ENCODE measurements around the gene MPRIP. TPM values are rescaled to one million over a fixed set of nuclear protein-coding genes. Genes with fewer than 3 reads are reported as not detected.
A peak's percentile ranks its signal among the peaks of the same experiment; 100 is the strongest.

Gene MPRIP
- total and polyA plus RNA-seq, 10 donors, result 52.3 to 309 (median 131) TPM

DNA sequence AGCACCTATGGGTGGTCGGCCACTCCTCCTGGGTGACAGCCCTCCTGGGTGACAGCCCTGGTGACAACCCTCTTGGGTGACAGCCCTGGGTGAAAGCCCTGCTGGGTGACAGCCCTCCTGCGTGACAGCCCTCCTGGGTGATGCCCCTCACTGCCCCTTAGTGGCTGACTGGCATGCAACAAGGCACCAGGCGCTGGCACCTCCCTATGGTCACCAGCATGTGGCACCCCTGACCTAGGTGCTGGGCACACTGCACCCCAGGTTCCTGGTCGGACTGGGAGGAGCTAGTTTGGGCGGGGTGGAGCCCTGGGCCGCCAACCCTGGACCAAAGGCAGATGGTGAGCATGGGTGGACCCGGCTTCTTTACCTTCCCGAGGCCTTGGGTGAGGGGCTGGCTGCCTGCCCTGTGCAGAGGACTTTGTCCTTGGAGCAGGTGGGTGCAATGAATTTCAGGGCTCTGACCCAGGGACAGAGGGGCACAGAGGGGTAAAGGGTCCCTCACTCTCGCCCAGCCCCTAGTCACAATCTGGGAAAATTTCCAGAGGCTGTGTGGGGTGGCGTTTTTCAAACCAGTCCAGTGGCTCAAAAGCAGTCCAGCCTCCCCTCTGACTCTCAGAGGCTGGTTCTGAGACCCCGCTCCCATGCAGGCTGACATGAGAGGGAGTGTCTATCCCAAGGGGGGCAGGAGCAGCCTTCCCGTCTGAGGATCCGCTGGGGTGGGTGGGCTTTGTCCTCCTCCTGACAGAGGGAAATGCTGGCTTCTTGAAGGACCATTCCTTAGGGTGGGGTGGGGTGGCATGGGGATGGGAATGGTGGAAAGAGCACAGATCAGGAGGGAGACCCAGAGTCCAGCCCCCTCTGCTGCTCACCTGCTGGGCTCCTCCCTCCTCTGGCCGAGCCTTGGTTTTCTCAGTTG lies 44.5 kb upstream of the MPRIP start:
- H3K27ac ChIP-seq, result no peak overlapping the region
- TF ChIP-seq, protein P1, sequence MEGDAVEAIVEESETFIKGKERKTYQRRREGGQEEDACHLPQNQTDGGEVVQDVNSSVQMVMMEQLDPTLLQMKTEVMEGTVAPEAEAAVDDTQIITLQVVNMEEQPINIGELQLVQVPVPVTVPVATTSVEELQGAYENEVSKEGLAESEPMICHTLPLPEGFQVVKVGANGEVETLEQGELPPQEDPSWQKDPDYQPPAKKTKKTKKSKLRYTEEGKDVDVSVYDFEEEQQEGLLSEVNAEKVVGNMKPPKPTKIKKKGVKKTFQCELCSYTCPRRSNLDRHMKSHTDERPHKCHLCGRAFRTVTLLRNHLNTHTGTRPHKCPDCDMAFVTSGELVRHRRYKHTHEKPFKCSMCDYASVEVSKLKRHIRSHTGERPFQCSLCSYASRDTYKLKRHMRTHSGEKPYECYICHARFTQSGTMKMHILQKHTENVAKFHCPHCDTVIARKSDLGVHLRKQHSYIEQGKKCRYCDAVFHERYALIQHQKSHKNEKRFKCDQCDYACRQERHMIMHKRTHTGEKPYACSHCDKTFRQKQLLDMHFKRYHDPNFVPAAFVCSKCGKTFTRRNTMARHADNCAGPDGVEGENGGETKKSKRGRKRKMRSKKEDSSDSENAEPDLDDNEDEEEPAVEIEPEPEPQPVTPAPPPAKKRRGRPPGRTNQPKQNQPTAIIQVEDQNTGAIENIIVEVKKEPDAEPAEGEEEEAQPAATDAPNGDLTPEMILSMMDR (IDR thresholded peaks at IDR 0.05 in 8 of 11, conservative IDR thresholded peaks at IDR 0.05 in 3 of 11), result no peak
- TF ChIP-seq POLR2AphosphoS5 (IDR thresholded peaks at IDR 0.05), result no peak
- TF ChIP-seq POLR2A (IDR thresholded peaks at IDR 0.05), result no peak
- peak; percentile 68 for DNase-seq
- H3K9me3 ChIP-seq, result no peaks in the 10 kb centered on the region
- 85 to 96% (median 88%) methylated on average over 9 to 14 of the region's 14 CpGs for WGBS, 5 donors
- no peak overlapping the region for H3K4me3 ChIP-seq
- intact Hi-C loops (cut with DNase I; ENCODE audit: low total_unique reads), result loop anchor here (10.0 kb wide), 1 partner anchor 353 kb away; no protein-coding TSS in a partner anchor
- no peaks in the 10 kb centered on the region for H3K27me3 ChIP-seq (replicated peaks in 1 of 7)
- H3K36me3 ChIP-seq, result no peaks in the 10 kb centered on the region
- peaks cover 0 to 18% (median 9%) of the 10 kb centered on the region in 6 donors for H3K4me1 ChIP-seq

DNA sequence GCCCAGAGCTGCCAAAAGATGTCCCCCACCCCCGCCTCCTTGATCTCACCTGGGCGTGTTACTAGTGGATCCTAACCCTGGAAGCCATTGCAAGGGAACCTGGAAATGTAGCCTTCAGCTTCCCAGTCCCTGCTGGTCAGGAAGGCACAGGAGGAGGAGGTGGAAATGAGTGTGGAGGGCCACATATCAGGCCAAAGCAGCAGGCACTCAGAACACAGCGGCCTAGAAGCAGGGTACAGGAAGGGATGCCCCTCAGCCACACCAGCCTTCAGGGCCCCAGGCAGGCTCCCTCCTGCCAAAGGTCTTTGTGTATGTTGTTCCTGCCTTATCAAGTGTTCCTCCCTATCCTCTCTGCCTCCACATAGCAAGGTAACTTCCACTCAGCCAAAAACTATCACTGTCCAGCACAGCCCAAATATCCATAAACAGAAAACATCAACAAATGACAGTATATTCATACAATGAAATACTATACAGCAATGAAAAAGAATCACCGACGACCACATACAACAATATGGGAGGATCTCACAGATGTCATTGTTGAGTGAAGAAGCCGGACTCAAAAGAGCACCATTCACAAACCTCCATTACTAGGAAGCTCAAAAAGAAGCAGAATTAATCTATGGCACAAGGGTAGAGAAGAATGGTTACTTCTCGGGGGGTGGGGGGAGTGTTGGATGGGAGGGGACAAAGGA lies 42.2 kb upstream of the MPRIP start:
- H3K27ac ChIP-seq, result no peak overlapping the region
- no peaks in the 10 kb centered on the region for H3K9me3 ChIP-seq
- TF ChIP-seq, protein P1 (IDR thresholded peaks at IDR 0.05 in 8 of 11, conservative IDR thresholded peaks at IDR 0.05 in 3 of 11), result no peak
- TF ChIP-seq POLR2AphosphoS5 (IDR thresholded peaks at IDR 0.05), result no peak
- no peak for TF ChIP-seq POLR2A (IDR thresholded peaks at IDR 0.05)
- peaks cover 0 to 18% (median 9%) of the 10 kb centered on the region in 6 donors for H3K4me1 ChIP-seq
- H3K4me3 ChIP-seq, result no peak overlapping the region
- H3K27me3 ChIP-seq (replicated peaks in 1 of 7), result no peaks in the 10 kb centered on the region
- DNase-seq, result no peak
- WGBS, 5 donors, result 83 to 93% (median 90%) methylated on average over 7 of the region's 7 CpGs
- intact Hi-C loops (cut with DNase I; ENCODE audit: low total_unique reads), result loop anchor here (5.0 to 10.0 kb wide), 3 partner anchors 155 to 355 kb away; no protein-coding TSS in a partner anchor
- no peaks in the 10 kb centered on the region for H3K36me3 ChIP-seq

DNA sequence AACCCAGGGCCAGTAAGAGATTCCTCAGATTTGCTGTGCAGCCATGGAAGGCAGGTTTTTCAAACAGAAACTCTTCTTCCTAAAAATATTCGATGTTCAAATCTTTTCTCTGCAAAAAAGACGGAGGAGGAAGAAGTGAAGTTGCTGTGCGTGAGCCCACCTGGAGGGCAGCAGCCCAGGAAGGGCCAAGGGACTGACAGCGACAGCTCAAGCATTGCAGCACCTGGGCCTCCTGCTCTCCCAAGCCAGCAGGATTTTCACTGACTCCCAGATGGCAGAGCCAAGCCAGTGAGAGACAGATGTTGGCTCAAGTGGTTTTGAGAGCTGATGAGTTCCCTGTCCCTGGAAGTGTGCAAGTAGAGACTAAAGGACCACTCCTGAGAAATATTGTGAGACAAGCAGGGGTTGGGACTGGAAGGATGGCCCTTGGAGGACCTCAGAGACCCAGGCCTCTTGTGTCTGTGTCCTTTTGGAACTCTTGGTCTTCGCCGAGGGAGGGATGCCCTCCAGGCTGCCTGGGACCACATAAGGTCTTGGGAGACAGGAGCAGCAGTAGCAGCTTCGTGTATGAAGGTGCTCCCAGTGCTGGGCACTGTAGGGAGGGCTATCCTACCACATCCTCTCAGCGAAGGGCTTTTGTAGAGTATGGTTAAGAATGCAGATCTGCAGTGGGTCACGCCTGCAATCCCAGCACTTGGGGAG lies 41.0 kb upstream of the MPRIP start:
- peaks cover 0 to 18% (median 9%) of the 10 kb centered on the region in 6 donors for H3K4me1 ChIP-seq
- no peaks in the 10 kb centered on the region for H3K27me3 ChIP-seq (replicated peaks in 1 of 7)
- WGBS, 5 donors, result 76 to 83% (median 81%) methylated on average over 9 of the region's 9 CpGs
- intact Hi-C loops (cut with DNase I; ENCODE audit: low total_unique reads), result loop anchor here (5.0 to 10.0 kb wide), 2 partner anchors 154 to 311 kb away; no protein-coding TSS in a partner anchor
- no peak for DNase-seq
- H3K27ac ChIP-seq, result no peak overlapping the region
- no peaks in the 10 kb centered on the region for H3K36me3 ChIP-seq
- TF ChIP-seq POLR2AphosphoS5 (IDR thresholded peaks at IDR 0.05) (no peak), POLR2A (IDR thresholded peaks at IDR 0.05) (no peak)
- TF ChIP-seq, protein P1 (IDR thresholded peaks at IDR 0.05 in 8 of 11, conservative IDR thresholded peaks at IDR 0.05 in 3 of 11), result no peak
- H3K4me3 ChIP-seq, result no peak overlapping the region
- H3K9me3 ChIP-seq, result no peaks in the 10 kb centered on the region
